Raji (cell line): Measurements from ENCODE around the gene ARMH1.

Source experiments
- POLR2A ChIP-seq: IDR thresholded peaks from 2 replicates; pipeline ENCODE4 v1.6.1; 2011; ENCODE audit warnings: low read depth, low read length, control low read depth; ENCODE audit not compliant: insufficient read depth

Gene ARMH1

GRCh38 chr1:44640200-44640853 is 34.2 kb upstream of the ARMH1 start:
- no peak for TF ChIP-seq POLR2A

GRCh38 chr1:44641126-44642102 is 33.1 kb upstream of the ARMH1 start:
- no peak for TF ChIP-seq POLR2A

- TF ChIP-seq POLR2A, result no peak
These were observed 32.3 kb upstream of the ARMH1 start for GRCh38 chr1:44642255-44642654.

- no peak for TF ChIP-seq POLR2A
These were observed 31.6 kb upstream of the ARMH1 start for GRCh38 chr1:44642925-44643324.

- TF ChIP-seq POLR2A, result no peak
These were observed 30.7 kb upstream of the ARMH1 start for GRCh38 chr1:44643721-44644334.

GRCh38 chr1:44644806-44645205 is 29.7 kb upstream of the ARMH1 start:
- TF ChIP-seq POLR2A, result no peak

GRCh38 chr1:44645476-44646244 is 28.9 kb upstream of the ARMH1 start:
- TF ChIP-seq POLR2A, result no peak

GRCh38 chr1:44646261-44647110 is 28.0 kb upstream of the ARMH1 start:
- TF ChIP-seq POLR2A, result no peak

GRCh38 chr1:44647896-44648295 is 26.6 kb upstream of the ARMH1 start:
- no peak for TF ChIP-seq POLR2A

- TF ChIP-seq POLR2A, result no peak
These were observed 25.8 kb upstream of the ARMH1 start for GRCh38 chr1:44648529-44649250.

GRCh38 chr1:44649788-44650158 is 24.7 kb upstream of the ARMH1 start:
- no peak for TF ChIP-seq POLR2A

- TF ChIP-seq POLR2A, result no peak
These were observed 24.2 kb upstream of the ARMH1 start for GRCh38 chr1:44650159-44650831.

- no peak for TF ChIP-seq POLR2A
These were observed 23.4 kb upstream of the ARMH1 start for GRCh38 chr1:44651069-44651468.
